ENCODE data around the gene CCDC191.

CCDC191 gene, protein sequence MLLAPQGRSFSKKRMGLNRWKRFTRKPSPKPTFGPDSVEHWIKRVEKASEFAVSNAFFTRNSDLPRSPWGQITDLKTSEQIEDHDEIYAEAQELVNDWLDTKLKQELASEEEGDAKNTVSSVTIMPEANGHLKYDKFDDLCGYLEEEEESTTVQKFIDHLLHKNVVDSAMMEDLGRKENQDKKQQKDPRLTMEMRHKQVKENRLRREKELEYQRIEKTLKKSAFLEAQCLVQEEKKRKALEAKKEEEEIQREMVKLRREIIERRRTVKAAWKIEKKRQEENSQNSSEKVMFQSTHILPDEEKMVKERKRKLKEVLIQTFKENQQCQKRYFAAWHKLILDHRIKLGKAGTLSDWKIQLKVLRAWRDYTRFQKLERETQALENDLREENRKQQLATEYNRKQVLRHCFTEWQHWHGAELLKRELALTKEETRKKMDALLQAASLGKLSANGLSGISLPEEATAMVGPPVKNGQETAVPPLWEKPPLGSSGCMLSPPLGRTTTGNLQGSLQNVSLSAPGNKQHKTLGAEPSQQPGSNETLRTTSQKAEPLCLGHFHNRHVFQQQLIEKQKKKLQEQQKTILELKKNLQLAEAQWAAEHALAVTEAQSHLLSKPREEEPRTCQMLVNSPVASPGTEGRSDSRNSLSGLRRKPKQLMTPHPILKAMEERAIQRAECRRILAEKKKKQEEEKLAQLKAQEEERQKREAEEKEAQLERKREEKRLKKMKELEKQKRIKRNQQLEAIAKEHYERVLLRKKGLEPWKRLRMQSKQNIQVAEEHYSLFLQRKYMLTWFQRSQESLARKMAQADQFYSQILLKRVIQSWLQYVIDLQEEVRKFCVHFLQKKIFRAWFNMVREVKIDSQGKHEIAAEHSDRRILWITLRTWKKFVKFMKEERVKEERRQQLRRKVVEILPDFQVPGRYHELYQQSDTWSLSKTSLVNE

DNA sequence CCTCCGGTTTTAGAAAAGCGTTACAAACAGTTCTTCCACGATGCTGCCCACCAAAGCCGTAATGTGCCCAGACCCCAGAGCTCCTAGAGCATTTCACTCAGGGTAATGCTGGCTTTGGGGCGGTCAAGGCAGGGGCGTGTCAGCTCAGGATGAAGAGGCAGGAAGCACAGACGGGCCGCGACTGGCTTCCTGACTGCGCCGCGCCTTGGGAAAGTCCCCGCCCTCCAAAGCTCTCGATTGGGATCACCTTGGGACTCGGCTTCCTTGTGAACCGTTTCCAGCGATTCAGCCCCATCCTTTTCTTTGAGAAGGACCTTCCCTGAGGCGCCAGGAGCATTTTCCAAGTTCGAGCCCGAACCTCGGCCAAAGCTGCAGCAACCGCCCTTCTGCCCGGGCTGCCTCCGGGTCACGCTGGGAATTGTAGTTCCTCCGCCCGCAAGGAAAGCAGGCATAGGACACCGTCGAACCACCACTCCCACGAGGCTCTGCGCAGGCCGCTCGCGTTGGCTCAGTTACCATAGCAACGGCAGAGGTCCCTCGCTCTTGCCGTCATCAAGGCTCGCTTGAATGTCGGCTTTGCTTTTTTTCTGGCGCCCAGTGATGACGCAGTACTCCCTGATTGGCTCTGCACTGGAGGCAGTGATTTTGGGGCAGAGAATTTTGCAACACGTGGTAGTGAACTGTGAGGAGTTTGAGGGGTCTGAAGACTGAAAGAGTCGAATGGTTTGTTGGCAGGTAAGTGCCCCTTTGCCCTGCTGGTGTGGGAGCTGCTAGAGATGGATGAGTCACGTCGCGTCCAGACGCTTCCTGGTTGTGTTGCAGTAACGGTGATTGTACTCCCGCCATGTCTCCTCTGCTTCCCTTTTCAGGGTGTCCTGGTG lies at the start of gene CCDC191, which contains the start of gene QTRT2:
Gene CCDC191 (minus strand): TSS at position 397 of the 881 bp plus-strand sequence. CDS start 60 bp downstream, at position 337.
Gene QTRT2 (plus strand): TSS at position 608 of the 881 bp plus-strand sequence. CDS start 8,521 bp downstream, outside the sequence.
- TF ChIP-seq YY1 (IDR thresholded peaks at IDR 0.05; ENCODE audit: insufficient read depth, insufficient read length) = peak; percentile 43
- TF ChIP-seq ZNF274 (IDR thresholded peaks at IDR 0.05; ENCODE audit: low read depth, low read length) = no peak
- TF ChIP-seq SUZ12 (IDR thresholded peaks at IDR 0.05; ENCODE audit: extremely low read depth, insufficient read depth, insufficient read length) = no peak
- Histone ChIP-seq H3K27me3 (ENCODE audit: insufficient read depth, insufficient read length) (no peaks in the 10 kb centered on the region), H3K9me3 (ENCODE audit: insufficient read depth, low read length) (no peaks in the 10 kb centered on the region), H3K4me1 (ENCODE audit: insufficient read depth, insufficient read length) (no peaks in the 10 kb centered on the region), H3K36me3 (ENCODE audit: insufficient read depth, insufficient read length, low read length) (peaks cover 38% of the 10 kb centered on the region), H3K4me3 (ENCODE audit: insufficient read length, low read depth) (peak within 1 kb of the TSS; percentile 94), H3K9ac (ENCODE audit: insufficient read length, low read depth) (peak within 1 kb of the TSS; percentile 89)
- DNase-seq (ENCODE audit: low read depth, low spot score) = peak; percentile 99

DNA sequence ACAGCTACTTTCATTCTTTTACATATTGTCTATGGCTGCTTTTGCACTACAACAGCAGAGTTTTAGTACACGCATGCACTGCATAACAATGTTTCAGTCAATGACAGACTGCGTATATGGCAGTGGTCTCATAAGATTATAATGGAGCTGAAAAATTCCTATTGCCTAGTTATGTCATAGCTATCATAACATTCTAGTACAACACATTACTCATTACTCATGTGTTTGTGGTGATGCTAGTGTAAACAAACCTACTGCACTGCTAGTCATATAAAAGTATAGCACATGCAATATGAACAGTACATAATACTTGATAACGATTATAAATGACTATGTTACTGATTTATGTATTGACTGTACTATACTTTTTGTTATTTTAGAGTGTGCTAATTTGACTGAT lies 48.1 kb upstream of the CCDC191 start:
- no peaks in the 10 kb centered on the region for H3K36me3 ChIP-seq (ENCODE audit: insufficient read depth, insufficient read length, low read length)
- H3K9me3 ChIP-seq (ENCODE audit: insufficient read depth, low read length) = no peaks in the 10 kb centered on the region
- no peak for DNase-seq (ENCODE audit: low read depth, low spot score)
- H3K9ac ChIP-seq (ENCODE audit: insufficient read length, low read depth) = no peak overlapping the region
- TF ChIP-seq YY1 (IDR thresholded peaks at IDR 0.05; ENCODE audit: insufficient read depth, insufficient read length) (no peak), ZNF274 (IDR thresholded peaks at IDR 0.05; ENCODE audit: low read depth, low read length) (no peak), SUZ12 (IDR thresholded peaks at IDR 0.05; ENCODE audit: extremely low read depth, insufficient read depth, insufficient read length) (no peak)
- no peaks in the 10 kb centered on the region for H3K27me3 ChIP-seq (ENCODE audit: insufficient read depth, insufficient read length)
- H3K4me3 ChIP-seq (ENCODE audit: insufficient read length, low read depth) = no peak overlapping the region
- no peaks in the 10 kb centered on the region for H3K4me1 ChIP-seq (ENCODE audit: insufficient read depth, insufficient read length)

DNA sequence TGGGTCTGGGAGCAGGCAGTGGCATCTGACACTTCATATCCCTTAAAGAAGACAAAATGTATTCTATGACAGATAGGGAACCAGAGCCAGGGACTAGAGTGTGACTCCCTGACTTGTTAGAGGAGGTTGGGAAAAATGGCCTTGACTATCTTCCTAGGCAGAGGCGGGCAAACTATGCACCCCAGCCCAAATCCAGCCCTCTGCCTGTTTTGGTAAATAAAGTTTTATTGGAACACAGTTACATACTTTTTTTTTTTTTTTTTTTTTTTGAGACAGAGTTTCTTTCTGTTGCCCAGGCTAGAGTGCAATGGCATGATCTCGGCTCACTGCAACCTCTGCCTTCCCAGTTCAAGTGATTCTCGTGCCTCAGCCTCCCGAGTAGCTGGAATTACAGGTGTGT lies 47.5 kb upstream of the CCDC191 start:
- no peaks in the 10 kb centered on the region for H3K9me3 ChIP-seq (ENCODE audit: insufficient read depth, low read length)
- H3K4me1 ChIP-seq (ENCODE audit: insufficient read depth, insufficient read length) = no peaks in the 10 kb centered on the region
- no peaks in the 10 kb centered on the region for H3K27me3 ChIP-seq (ENCODE audit: insufficient read depth, insufficient read length)
- TF ChIP-seq YY1 (IDR thresholded peaks at IDR 0.05; ENCODE audit: insufficient read depth, insufficient read length) (no peak), ZNF274 (IDR thresholded peaks at IDR 0.05; ENCODE audit: low read depth, low read length) (no peak), SUZ12 (IDR thresholded peaks at IDR 0.05; ENCODE audit: extremely low read depth, insufficient read depth, insufficient read length) (no peak)
- H3K4me3 ChIP-seq (ENCODE audit: insufficient read length, low read depth) = no peak overlapping the region
- no peak for DNase-seq (ENCODE audit: low read depth, low spot score)
- no peaks in the 10 kb centered on the region for H3K36me3 ChIP-seq (ENCODE audit: insufficient read depth, insufficient read length, low read length)
- no peak overlapping the region for H3K9ac ChIP-seq (ENCODE audit: insufficient read length, low read depth)

DNA sequence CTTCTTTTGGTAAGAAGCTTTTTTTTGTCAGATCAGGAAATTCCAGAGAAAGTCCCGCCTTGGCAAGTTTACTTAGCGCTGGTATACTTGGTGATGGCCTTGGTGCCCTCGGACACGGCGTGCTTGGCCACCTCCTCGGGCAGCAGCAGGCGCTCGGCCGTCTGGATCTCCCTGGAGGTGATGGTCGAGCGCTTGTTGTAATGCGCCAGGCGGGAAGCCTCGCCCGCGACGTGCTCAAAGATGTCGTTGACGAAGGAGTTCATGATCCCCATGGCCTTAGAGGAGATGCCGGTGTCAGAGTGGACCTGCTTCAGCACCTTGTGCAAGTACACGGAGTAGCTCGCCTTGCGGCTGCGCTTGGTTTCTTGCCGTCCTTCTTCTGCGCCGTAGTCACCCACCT lies 46.9 kb upstream of the CCDC191 start:
- H3K27me3 ChIP-seq (ENCODE audit: insufficient read depth, insufficient read length) = no peaks in the 10 kb centered on the region
- H3K9ac ChIP-seq (ENCODE audit: insufficient read length, low read depth) = no peak overlapping the region
- no peak overlapping the region for H3K4me3 ChIP-seq (ENCODE audit: insufficient read length, low read depth)
- H3K4me1 ChIP-seq (ENCODE audit: insufficient read depth, insufficient read length) = no peaks in the 10 kb centered on the region
- TF ChIP-seq SUZ12 (IDR thresholded peaks at IDR 0.05; ENCODE audit: extremely low read depth, insufficient read depth, insufficient read length) = no peak
- TF ChIP-seq ZNF274 (IDR thresholded peaks at IDR 0.05; ENCODE audit: low read depth, low read length) = no peak
- TF ChIP-seq YY1 (IDR thresholded peaks at IDR 0.05; ENCODE audit: insufficient read depth, insufficient read length) = no peak
- no peaks in the 10 kb centered on the region for H3K9me3 ChIP-seq (ENCODE audit: insufficient read depth, low read length)
- DNase-seq (ENCODE audit: low read depth, low spot score) = no peak
- no peaks in the 10 kb centered on the region for H3K36me3 ChIP-seq (ENCODE audit: insufficient read depth, insufficient read length, low read length)

DNA sequence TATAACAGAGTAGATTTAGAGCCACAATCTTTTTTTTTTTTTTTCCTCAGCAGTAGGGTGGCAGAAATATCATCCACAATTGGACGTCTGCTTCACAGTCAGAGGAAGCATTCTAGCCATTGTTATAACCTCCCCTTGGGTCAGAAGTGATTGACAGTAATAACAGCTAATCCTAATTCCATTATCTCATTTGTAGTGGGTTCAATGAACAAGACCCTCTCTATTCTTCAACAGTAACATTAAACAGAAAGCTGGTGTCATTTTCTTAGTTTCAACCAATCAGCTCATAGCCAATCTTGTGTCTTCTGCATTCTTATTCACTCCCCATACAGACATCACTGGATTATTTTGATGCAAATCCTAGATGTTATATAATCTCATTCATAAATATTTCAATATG lies 44.8 kb upstream of the CCDC191 start:
- no peaks in the 10 kb centered on the region for H3K36me3 ChIP-seq (ENCODE audit: insufficient read depth, insufficient read length, low read length)
- no peaks in the 10 kb centered on the region for H3K4me1 ChIP-seq (ENCODE audit: insufficient read depth, insufficient read length)
- H3K27me3 ChIP-seq (ENCODE audit: insufficient read depth, insufficient read length) = no peaks in the 10 kb centered on the region
- no peak for DNase-seq (ENCODE audit: low read depth, low spot score)
- no peak overlapping the region for H3K9ac ChIP-seq (ENCODE audit: insufficient read length, low read depth)
- TF ChIP-seq SUZ12 (IDR thresholded peaks at IDR 0.05; ENCODE audit: extremely low read depth, insufficient read depth, insufficient read length) (no peak), ZNF274 (IDR thresholded peaks at IDR 0.05; ENCODE audit: low read depth, low read length) (no peak), YY1 (IDR thresholded peaks at IDR 0.05; ENCODE audit: insufficient read depth, insufficient read length) (no peak)
- no peaks in the 10 kb centered on the region for H3K9me3 ChIP-seq (ENCODE audit: insufficient read depth, low read length)
- H3K4me3 ChIP-seq (ENCODE audit: insufficient read length, low read depth) = no peak overlapping the region

DNA sequence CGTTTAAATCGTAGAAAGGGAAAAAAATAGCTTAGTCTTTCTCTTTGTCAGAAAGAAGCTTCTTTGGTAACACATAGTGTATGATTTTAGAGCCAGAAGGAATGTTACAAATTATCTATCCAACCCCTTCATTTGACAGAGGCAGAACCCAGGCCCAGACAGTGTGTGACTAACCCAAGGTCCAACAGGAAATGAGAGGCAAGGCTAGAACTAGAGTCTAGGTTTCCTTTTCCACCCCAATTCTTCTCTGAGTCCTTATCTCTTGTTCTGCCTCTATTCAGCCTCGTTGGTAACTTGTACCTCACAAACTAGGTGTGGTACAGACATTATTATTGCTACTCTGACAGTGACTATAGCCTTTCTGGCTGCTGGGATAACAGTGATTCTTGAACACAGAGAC lies 39.5 kb upstream of the CCDC191 start:
- Histone ChIP-seq H3K27me3 (ENCODE audit: insufficient read depth, insufficient read length) (no peaks in the 10 kb centered on the region), H3K4me1 (ENCODE audit: insufficient read depth, insufficient read length) (no peaks in the 10 kb centered on the region), H3K4me3 (ENCODE audit: insufficient read length, low read depth) (no peak overlapping the region), H3K9ac (ENCODE audit: insufficient read length, low read depth) (no peak overlapping the region), H3K36me3 (ENCODE audit: insufficient read depth, insufficient read length, low read length) (no peaks in the 10 kb centered on the region), H3K9me3 (ENCODE audit: insufficient read depth, low read length) (no peaks in the 10 kb centered on the region)
- no peak for TF ChIP-seq YY1 (IDR thresholded peaks at IDR 0.05; ENCODE audit: insufficient read depth, insufficient read length)
- no peak for TF ChIP-seq SUZ12 (IDR thresholded peaks at IDR 0.05; ENCODE audit: extremely low read depth, insufficient read depth, insufficient read length)
- no peak for TF ChIP-seq ZNF274 (IDR thresholded peaks at IDR 0.05; ENCODE audit: low read depth, low read length)
- no peak for DNase-seq (ENCODE audit: low read depth, low spot score)

Data from NT2/D1 (cell line).